HG03378 (cell line): ENCODE data around the gene FAIM2.

Experiments
- ATAC-seq: cut with Tn5 transposase; IDR thresholded peaks from one replicate; pipeline ENCODE4 v1.9.1; 2021; ENCODE audit warnings: mild to moderate bottlenecking, moderate library complexity; ENCODE audit not compliant: unreplicated experiment

FAIM2 gene

GRCh38 chr12:49921299-49921698 lies 17.6 kb upstream of the FAIM2 start:
- ATAC-seq: no peak

GRCh38 chr12:49920915-49921286 lies 17.2 kb upstream of the FAIM2 start:
- no peak for ATAC-seq

- no peak for ATAC-seq
Measured at GRCh38 chr12:49920241-49920914, 16.7 kb upstream of the FAIM2 start.

- ATAC-seq: no peak
Measured at GRCh38 chr12:49917788-49918173, 14.1 kb upstream of the FAIM2 start.

- no peak for ATAC-seq
Measured at GRCh38 chr12:49917166-49917787, 13.6 kb upstream of the FAIM2 start.

GRCh38 chr12:49916129-49916919 lies 12.6 kb upstream of the FAIM2 start:
- no peak for ATAC-seq

- ATAC-seq: no peak
Measured at GRCh38 chr12:49912345-49913255, 8.9 kb upstream of the FAIM2 start.

- no peak for ATAC-seq
Measured at GRCh38 chr12:49911213-49911605, 7.5 kb upstream of the FAIM2 start.

GRCh38 chr12:49910331-49911212 lies 6.9 kb upstream of the FAIM2 start:
- no peak for ATAC-seq

GRCh38 chr12:49909826-49910225 lies 6.1 kb upstream of the FAIM2 start:
- no peak for ATAC-seq

GRCh38 chr12:49909356-49909755 lies 5.7 kb upstream of the FAIM2 start:
- no peak for ATAC-seq

GRCh38 chr12:49907352-49907751 lies 3.7 kb upstream of the FAIM2 start:
- ATAC-seq: no peak

- ATAC-seq: no peak
Measured at GRCh38 chr12:49905718-49906314, 2.1 kb upstream of the FAIM2 start.

- ATAC-seq: no peak
Measured at GRCh38 chr12:49904601-49905000, 901 bp upstream of the FAIM2 start.

- ATAC-seq: no peak
Measured at GRCh38 chr12:49903351-49903699, 375 bp downstream of the FAIM2 start.

- no peak for ATAC-seq
Measured at GRCh38 chr12:49902399-49903350, 1.0 kb downstream of the FAIM2 start.

GRCh38 chr12:49901986-49902385 lies 1.7 kb downstream of the FAIM2 start:
- no peak for ATAC-seq

GRCh38 chr12:49901026-49901425 lies 2.7 kb downstream of the FAIM2 start:
- ATAC-seq: no peak

GRCh38 chr12:49900371-49900770 lies 3.3 kb downstream of the FAIM2 start:
- ATAC-seq: no peak
